Measurements from ENCODE around the gene MAP3K12.
"Not testable (repeated sequence)": the region's sequence is repeated elsewhere in the genome, so short reads cannot be mapped to it uniquely, and the experiment has no call there.

- TF ChIP-seq CTCF (IDR thresholded peaks at IDR 0.05; ENCODE audit: low read length); EZH2 (IDR thresholded peaks at IDR 0.05; ENCODE audit: borderline replicate concordance, low read length): not testable (repeated sequence)
Observed at GRCh38 chr12:53548354-53548753, 49.1 kb upstream of the MAP3K12 start.
